ENCODE results near the gene KIF26B.

Gene KIF26B

DNA sequence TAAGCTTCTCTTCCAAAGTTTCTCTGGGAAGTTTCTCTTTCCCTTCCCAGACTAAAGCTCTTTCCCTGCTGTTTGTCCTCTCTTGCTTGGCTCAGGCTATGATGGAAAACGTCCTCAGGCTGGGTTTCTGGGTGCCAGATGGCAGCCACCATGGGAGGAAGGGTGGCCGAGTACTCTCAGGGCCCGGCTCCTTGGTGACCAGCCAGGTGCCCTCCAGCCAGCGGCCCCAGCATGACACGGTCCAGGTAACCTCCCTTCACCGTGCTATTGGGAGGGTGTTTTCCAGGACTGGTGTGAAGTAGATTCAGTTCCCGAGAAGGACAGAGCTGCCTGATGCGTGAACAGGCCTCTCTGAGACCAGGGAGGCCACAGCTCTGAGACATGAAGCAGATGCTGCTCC, 60.3 kb downstream of the KIF26B start:
- Histone ChIP-seq H3K9me3 (ENCODE audit: control insufficient read depth, insufficient read depth, low read length) (no peaks in the 10 kb centered on the region), H3K9ac (ENCODE audit: low read depth, low read length) (no peak overlapping the region), H3K36me3 (ENCODE audit: insufficient read depth, low read length) (no peaks in the 10 kb centered on the region), H3K4me1 (ENCODE audit: insufficient read depth, low read length) (peaks cover 8% of the 10 kb centered on the region; the same call in 1 of the 2 replicates)

DNA sequence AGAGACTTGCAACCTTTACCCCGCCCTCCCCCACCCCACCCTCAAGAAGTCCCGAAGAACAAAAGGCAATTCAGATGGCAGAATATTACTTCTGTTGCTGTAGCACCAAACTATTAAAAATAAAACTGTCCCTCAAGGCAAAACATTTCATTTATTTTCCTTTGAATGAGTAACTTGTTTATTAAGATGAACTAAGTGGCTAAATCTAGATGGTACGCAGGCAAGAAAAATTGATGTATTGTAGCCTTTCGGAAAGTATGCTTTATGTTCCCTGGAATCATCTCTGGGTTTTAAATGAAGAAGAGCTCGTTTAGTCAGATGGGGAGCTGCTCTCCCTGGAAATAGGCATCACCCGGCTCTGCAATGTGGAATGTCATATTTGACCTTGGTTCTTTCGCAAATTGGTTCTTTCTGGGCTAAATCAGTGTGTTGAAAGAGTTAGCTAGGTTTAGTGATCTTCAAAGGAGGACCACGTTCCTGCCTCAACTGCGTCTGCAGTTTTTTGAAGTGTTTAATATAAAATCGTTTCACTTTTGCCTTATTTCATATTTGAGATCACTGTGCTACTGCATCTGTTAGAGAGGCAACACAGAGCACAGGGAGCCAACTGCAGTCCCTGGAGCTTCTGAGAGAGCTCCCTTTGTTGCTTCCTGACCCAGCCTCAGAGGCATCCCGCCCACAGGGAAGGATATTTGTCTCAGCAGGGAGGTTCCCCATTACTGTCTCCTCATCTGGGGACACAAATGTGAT, 61.8 kb downstream of the KIF26B start:
- Histone ChIP-seq H3K4me1 (ENCODE audit: insufficient read depth, low read length) (peaks cover 8% of the 10 kb centered on the region; the same call in 1 of the 2 replicates), H3K36me3 (ENCODE audit: insufficient read depth, low read length) (no peaks in the 10 kb centered on the region), H3K9ac (ENCODE audit: low read depth, low read length) (no peak overlapping the region), H3K9me3 (ENCODE audit: control insufficient read depth, insufficient read depth, low read length) (no peaks in the 10 kb centered on the region)

DNA sequence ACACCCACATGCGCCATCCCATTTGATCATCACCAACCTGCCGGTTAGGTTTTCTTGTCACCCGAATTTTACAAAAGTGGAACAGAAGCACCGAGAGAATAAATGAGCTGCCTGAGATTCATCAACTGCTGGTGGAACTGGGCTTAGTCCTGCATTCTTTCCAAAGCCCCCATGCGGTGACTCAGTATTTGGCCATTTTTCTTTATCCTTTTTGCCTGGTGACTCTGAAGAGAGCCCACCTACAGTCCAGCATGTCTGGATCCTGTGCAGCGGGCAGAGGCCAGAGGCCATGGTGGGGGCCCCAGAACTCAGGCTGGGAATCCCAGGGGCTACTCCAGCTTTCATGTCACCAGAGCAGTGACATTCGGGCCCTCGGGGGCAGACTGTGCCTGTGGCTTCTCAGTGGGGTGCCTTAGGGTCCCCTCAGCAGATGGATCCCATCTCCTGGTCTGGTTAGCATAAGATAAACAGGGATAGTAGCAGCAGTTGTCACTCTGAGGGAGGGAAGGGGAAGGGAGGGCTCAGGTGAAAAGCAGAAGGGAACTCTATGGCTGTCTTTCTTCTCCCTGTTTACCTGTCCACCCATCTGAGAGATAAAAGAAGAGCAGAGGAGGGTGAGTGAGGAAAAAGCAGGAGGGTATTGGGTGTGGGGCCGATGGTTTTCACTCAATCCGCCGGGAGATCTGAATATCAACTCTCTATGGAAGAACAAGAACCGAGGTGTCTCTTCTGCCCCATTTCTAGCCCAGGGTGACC, 63.2 kb downstream of the KIF26B start:
- Histone ChIP-seq H3K4me1 (ENCODE audit: insufficient read depth, low read length) (peaks cover 8% of the 10 kb centered on the region; the same call in 1 of the 2 replicates), H3K36me3 (ENCODE audit: insufficient read depth, low read length) (no peaks in the 10 kb centered on the region), H3K9me3 (ENCODE audit: control insufficient read depth, insufficient read depth, low read length) (no peaks in the 10 kb centered on the region), H3K9ac (ENCODE audit: low read depth, low read length) (no peak overlapping the region)

DNA sequence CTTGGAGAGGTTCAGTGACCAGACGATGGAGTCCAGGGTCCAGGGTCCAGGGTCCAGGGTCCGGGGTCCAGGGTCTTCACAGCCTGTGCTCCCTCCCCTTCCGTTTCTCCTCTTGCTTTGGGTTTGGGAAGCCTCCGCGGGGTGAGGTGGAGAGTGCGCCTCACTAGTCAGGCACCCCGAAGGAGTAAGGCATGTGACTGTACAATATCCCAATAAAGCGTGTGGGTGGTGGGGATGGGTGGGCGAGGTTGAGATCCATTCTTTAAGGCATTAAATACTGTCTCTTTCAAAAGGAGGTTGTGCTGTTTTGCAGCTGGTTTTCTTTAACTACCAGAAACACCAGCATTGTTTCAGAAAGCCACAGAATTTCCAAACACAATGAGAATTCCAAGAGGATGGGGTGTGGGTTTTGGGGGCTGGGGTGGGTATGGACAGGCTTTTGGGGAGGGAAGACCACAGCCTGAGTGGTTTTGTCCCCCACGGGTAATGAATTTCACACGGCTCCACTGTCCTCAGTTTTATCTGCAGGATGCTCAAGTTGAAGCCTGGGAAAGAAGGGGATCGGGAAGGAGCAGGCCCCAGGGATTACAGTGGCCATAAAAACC, 65.7 kb downstream of the KIF26B start:
- H3K4me1 ChIP-seq (ENCODE audit: insufficient read depth, low read length), result peaks cover 8% of the 10 kb centered on the region; the same call in 1 of the 2 replicates

DNA sequence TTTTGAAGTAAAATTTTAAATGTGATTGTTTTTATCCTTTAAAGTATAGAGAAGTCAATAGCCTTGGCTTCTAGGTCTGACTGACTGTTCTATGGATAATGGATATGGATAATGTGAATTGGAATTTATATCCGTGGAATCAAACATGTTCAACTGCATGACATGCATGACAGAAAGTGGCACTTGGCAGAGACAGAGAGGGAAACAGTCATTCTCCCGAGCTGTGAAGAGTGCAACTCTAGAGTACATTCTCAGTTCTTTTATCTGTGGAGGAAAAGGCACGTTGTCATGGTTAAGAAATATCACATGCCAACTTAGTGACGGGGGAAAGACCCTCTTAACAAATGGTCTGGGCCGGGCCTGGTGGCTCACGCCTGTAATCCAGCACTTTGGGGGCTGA, 67.0 kb downstream of the KIF26B start:
- H3K4me1 ChIP-seq (ENCODE audit: insufficient read depth, low read length), result peaks cover 6% of the 10 kb centered on the region; the same call in 1 of the 2 replicates
- H3K9ac ChIP-seq (ENCODE audit: low read depth, low read length), result no peak overlapping the region
- no peaks in the 10 kb centered on the region for H3K9me3 ChIP-seq (ENCODE audit: control insufficient read depth, insufficient read depth, low read length)

More for the DNA sequence above, 65.7 kb downstream of the KIF26B start:
- Histone ChIP-seq H3K36me3 (ENCODE audit: insufficient read depth, low read length) (no peaks in the 10 kb centered on the region), H3K9me3 (ENCODE audit: control insufficient read depth, insufficient read depth, low read length) (no peaks in the 10 kb centered on the region), H3K9ac (ENCODE audit: low read depth, low read length) (no peak overlapping the region)

DNA sequence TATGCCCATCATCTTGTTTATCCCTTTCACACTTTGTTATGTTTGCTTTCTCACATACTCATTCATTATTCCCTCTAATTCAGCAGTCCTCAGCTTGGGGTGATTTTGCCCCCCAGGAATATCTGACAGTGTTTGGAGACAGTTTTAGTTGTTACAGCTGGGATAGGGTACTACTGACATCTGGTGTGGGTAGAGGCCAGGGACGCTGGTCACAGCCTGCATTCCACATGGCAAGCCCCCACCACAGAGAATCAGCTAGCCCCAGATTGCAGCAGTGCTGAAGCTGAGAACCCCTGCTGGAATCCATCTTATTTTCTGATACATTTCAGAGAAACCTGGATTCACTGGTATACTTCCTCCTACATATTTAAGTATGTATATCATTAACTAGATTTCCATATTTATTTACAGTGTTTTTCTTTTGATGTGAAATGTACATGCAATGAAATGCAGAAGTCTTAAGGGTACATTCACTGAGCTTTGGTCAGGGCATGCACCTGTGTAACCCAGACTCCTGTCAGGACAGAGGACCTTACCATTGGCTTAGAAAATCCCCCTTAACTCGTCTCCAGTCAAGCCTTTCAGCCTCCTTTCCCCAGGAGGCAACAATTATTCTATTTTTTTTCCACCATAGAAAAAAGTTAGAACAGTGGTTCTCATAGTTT, 68.3 kb downstream of the KIF26B start:
- Histone ChIP-seq H3K9ac (ENCODE audit: low read depth, low read length) (no peak overlapping the region), H3K4me1 (ENCODE audit: insufficient read depth, low read length) (peaks cover 3% of the 10 kb centered on the region; the same call in 1 of the 2 replicates), H3K36me3 (ENCODE audit: insufficient read depth, low read length) (no peaks in the 10 kb centered on the region), H3K9me3 (ENCODE audit: control insufficient read depth, insufficient read depth, low read length) (no peaks in the 10 kb centered on the region)

More for the DNA sequence above, 67.0 kb downstream of the KIF26B start:
- no peaks in the 10 kb centered on the region for H3K36me3 ChIP-seq (ENCODE audit: insufficient read depth, low read length)

DNA sequence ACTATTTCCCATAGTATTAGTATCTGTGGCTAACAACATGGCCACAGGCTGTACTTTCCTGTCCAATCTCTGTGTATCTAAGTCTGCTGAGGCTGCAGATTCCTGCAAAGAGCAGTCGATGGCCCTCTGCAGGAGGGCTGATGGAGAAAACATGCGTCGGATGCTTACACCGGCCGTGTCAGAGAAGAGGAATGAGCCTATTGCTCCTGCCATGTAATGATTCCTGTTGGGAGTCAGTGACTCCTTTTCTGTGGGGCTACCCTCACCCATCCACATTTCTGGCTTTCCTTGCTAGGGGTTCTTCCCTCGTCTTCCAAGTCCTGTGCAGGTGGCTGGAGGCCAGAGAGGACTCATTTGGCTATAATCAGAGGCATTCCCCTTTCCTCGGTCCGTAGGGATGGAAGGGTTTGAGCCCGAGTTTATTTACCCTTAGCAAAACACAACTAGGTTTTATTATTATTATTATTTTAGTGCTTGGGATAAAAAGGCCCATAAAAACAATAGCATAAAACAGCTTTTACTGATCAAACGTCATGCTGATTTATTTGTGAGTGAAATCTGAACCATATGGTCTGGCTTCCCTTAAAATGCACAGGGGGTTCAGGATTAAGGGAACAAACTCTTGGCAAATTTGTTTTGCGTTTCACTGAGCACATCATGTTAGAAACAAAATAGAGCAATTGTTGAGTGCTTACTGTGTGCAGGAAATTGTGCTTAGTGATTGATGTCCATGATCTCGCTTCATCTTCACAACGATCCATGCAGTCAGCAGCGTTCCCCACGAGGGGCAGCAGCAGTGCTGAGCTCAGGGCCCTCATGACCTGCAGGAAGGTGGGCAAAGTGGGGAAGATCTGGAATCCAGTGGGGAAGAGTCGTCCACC, 70.8 kb downstream of the KIF26B start:
- H3K9me3 ChIP-seq (ENCODE audit: control insufficient read depth, insufficient read depth, low read length), result no peaks in the 10 kb centered on the region
- H3K36me3 ChIP-seq (ENCODE audit: insufficient read depth, low read length), result no peaks in the 10 kb centered on the region
- H3K4me1 ChIP-seq (ENCODE audit: insufficient read depth, low read length), result peaks cover 3% of the 10 kb centered on the region; the same call in 1 of the 2 replicates
- H3K9ac ChIP-seq (ENCODE audit: low read depth, low read length), result no peak overlapping the region

DNA sequence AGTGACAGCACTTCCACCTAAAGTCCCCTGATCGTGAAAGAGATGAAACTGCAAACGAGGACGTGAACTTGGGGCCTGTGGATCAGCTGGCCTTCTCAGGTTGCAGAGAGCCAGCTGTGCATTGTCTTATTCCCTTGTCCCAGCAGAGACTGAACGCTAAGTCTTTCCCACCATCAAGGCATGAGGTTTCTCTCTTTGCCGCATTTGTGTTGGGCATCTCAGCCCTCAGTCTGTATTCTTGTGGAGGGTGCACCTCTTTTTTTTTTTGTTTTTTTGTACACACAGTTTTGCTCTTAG, 71.4 kb downstream of the KIF26B start:
- H3K9ac ChIP-seq (ENCODE audit: low read depth, low read length), result no peak overlapping the region
- H3K4me1 ChIP-seq (ENCODE audit: insufficient read depth, low read length), result peaks cover 3% of the 10 kb centered on the region; the same call in 1 of the 2 replicates
- no peaks in the 10 kb centered on the region for H3K9me3 ChIP-seq (ENCODE audit: control insufficient read depth, insufficient read depth, low read length)
- H3K36me3 ChIP-seq (ENCODE audit: insufficient read depth, low read length), result no peaks in the 10 kb centered on the region

DNA sequence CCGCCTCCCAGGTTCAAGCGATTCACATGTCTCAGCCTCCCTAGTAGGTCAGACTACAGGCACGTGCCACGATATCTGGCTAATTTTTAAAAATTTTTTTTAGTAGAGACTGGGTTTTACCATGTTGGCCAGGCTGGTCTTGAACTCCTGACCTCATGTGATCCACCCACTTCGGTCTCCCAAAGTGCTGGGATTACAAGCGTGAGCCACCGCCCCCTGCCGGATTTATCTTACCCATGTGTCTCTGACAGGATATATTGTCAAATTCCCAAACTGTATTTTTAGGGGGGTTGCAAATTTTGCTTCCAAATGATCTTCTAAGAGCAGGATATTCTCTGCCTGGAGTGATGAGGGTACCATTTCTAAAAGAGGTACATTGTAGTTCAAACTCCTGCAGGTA, 74.3 kb downstream of the KIF26B start:
- no peak overlapping the region for H3K9ac ChIP-seq (ENCODE audit: low read depth, low read length)
- H3K4me1 ChIP-seq (ENCODE audit: insufficient read depth, low read length), result peaks cover 3% of the 10 kb centered on the region; the same call in 1 of the 2 replicates
- no peaks in the 10 kb centered on the region for H3K9me3 ChIP-seq (ENCODE audit: control insufficient read depth, insufficient read depth, low read length)
- H3K36me3 ChIP-seq (ENCODE audit: insufficient read depth, low read length), result no peaks in the 10 kb centered on the region

DNA sequence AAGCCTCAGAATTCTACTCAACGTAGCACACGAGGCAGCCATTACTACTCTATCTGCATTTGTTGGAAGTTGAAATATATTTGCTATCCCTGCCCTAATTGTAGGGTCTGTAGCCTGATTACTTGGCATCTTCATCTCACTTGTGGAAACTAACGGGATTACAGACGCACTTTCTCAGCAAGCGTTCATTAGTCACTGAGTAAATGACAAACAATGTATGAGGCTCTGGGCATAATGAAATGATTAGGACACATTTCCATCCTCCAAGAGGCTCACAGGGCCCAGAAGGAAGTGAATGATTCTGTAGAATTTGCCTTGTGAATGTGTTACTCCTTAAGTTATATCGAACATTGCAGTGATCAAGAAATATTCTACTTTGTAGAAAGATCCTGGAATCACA, 78.1 kb downstream of the KIF26B start:
- no peaks in the 10 kb centered on the region for H3K36me3 ChIP-seq (ENCODE audit: insufficient read depth, low read length)

DNA sequence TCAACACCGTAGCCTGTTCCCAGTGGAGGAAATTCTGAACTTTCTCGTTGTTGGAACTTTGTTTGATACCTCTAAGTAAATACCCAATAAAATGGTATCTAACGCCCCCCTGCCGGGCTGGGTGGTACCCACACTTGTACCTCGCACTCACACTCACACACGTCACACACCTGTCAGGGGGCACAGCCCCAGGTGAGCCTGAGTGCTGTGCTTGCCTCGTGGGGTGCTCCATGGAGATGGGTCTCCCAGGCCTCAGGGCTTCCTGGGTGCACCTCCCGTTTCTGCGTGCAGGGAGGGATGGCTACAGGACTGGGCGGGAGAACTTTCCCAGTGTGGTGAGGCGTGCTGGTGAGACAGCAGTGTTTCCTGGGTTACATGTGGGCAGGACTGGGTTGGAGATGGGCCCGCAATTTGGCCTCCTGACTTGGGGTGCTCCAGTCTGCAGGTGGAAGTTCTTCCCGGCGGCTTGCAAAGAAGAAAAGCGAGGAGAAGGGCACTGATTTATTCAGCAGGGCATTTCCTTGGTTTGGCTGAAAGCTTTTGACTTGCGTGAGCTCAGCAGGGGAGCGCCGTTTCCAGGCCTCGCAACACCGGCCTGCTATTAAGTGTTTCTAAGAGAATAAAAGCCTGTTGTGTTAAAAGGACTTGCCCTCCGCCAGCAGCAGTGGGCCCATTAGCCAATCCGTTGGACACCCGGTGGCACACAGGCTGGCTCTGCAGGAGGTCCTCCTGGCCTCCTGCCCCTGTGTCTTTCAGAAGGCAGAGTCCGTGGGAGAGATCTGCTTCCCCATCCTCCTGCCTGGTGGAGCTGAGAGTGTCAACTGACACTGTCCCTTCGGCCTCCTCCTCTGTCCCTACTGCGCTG, 79.7 kb downstream of the KIF26B start:
- no peak overlapping the region; the same call in 1 of the 2 replicates for H3K9ac ChIP-seq (ENCODE audit: low read depth, low read length)
- peaks cover 10% of the 10 kb centered on the region; the same call in 1 of the 2 replicates for H3K4me1 ChIP-seq (ENCODE audit: insufficient read depth, low read length)
- H3K9me3 ChIP-seq (ENCODE audit: control insufficient read depth, insufficient read depth, low read length), result no peaks in the 10 kb centered on the region
- no peaks in the 10 kb centered on the region for H3K36me3 ChIP-seq (ENCODE audit: insufficient read depth, low read length)

More for the DNA sequence above, 78.1 kb downstream of the KIF26B start:
- no peak overlapping the region for H3K9ac ChIP-seq (ENCODE audit: low read depth, low read length)
- no peaks in the 10 kb centered on the region for H3K9me3 ChIP-seq (ENCODE audit: control insufficient read depth, insufficient read depth, low read length)
- H3K4me1 ChIP-seq (ENCODE audit: insufficient read depth, low read length), result peaks cover 10% of the 10 kb centered on the region; the same call in 1 of the 2 replicates

DNA sequence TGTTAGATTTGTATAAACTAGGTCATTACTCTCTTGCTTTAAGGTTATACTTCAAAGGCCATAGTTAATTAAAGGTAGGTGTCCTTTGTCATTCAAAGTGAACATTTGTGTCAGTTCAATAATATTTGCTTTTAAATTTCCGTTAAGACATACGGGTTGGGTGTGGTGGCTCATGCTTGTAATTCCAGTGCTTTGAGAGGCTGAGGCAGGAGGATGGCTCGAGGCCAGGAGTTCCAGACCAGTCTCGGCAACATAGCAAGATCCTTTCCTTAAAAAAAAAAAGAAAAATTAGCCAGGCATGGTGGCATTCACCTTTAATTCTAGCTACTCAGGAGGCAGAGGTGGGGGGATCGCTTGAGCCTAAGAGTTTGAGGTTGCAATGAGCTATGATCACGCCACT, 80.4 kb downstream of the KIF26B start:
- H3K4me1 ChIP-seq (ENCODE audit: insufficient read depth, low read length), result peaks cover 10% of the 10 kb centered on the region; the same call in 1 of the 2 replicates
- H3K9me3 ChIP-seq (ENCODE audit: control insufficient read depth, insufficient read depth, low read length), result no peaks in the 10 kb centered on the region
- no peaks in the 10 kb centered on the region for H3K36me3 ChIP-seq (ENCODE audit: insufficient read depth, low read length)
- H3K9ac ChIP-seq (ENCODE audit: low read depth, low read length), result no peak overlapping the region

Measured in ES-I3 (cell line).